Effector CD4-positive, alpha-beta T cell (primary cell): Measurements from ENCODE around the gene SIRPD. TPM values are rescaled to one million over a fixed set of nuclear protein-coding genes. Genes with fewer than 3 reads are reported as not detected.
"Not testable (repeated sequence)": the region's sequence is repeated elsewhere in the genome, so short reads cannot be mapped to it uniquely, and the experiment has no call there.

ENCODE experiments used
- DNase-seq: peaks from one replicate; pipeline ENCODE4 v3.0.0-alpha.2; 2020
- total RNA-seq: gene quantifications from one replicate; lab custom pipeline; 2026; lab: John Stamatoyannopoulos, UW

The SIRPD gene
- total RNA-seq = not detected

- no peak for DNase-seq
Measured at GRCh38 chr20:1557605-1558004, at the start of gene SIRPD. SIRPD (minus strand) TSS chr20:1557705; CDS start chr20:1557653, 52 bp downstream.

GRCh38 chr20:1600736-1601135 lies 43.2 kb upstream of the SIRPD start:
- no peak for DNase-seq

- no peak for DNase-seq
Measured at GRCh38 chr20:1595333-1595732, 37.8 kb upstream of the SIRPD start.

GRCh38 chr20:1588533-1589460 lies 31.3 kb upstream of the SIRPD start:
- no peak for DNase-seq

- DNase-seq = no peak
Measured at GRCh38 chr20:1587781-1588532, 30.5 kb upstream of the SIRPD start.

GRCh38 chr20:1579488-1579887 lies 22.0 kb upstream of the SIRPD start:
- DNase-seq = no peak

GRCh38 chr20:1577906-1578305 lies 20.4 kb upstream of the SIRPD start:
- no peak for DNase-seq

- not testable (repeated sequence) for DNase-seq
Measured at GRCh38 chr20:1577313-1577712, 19.8 kb upstream of the SIRPD start.

GRCh38 chr20:1576641-1577040 lies 19.1 kb upstream of the SIRPD start:
- DNase-seq = no peak

GRCh38 chr20:1576003-1576402 lies 18.5 kb upstream of the SIRPD start:
- not testable (repeated sequence) for DNase-seq

GRCh38 chr20:1571583-1571982 lies 14.1 kb upstream of the SIRPD start:
- DNase-seq = not testable (repeated sequence)

- no peak for DNase-seq
Measured at GRCh38 chr20:1569415-1569881, 11.9 kb upstream of the SIRPD start.

GRCh38 chr20:1568163-1568490 lies 10.6 kb upstream of the SIRPD start:
- DNase-seq = no peak

GRCh38 chr20:1567392-1568162 lies 10.1 kb upstream of the SIRPD start:
- no peak for DNase-seq

GRCh38 chr20:1566701-1567100 lies 9.2 kb upstream of the SIRPD start:
- no peak for DNase-seq

GRCh38 chr20:1565461-1565860 lies 8.0 kb upstream of the SIRPD start:
- DNase-seq = no peak

GRCh38 chr20:1563598-1563997 lies 6.1 kb upstream of the SIRPD start:
- no peak for DNase-seq

- no peak for DNase-seq
Measured at GRCh38 chr20:1562622-1563021, 5.1 kb upstream of the SIRPD start.

GRCh38 chr20:1561350-1561749 lies 3.8 kb upstream of the SIRPD start:
- DNase-seq = no peak

- DNase-seq = no peak
Measured at GRCh38 chr20:1555952-1556351, 1.6 kb downstream of the SIRPD start.

GRCh38 chr20:1539816-1540419 lies 17.6 kb downstream of the SIRPD start:
- DNase-seq = no peak

GRCh38 chr20:1538655-1539054 lies 18.9 kb downstream of the SIRPD start:
- DNase-seq = no peak

- DNase-seq = no peak
Measured at GRCh38 chr20:1537731-1538058, 19.8 kb downstream of the SIRPD start.
